Naive B cell (primary cell): ENCODE results near the gene IVNS1ABP. TPM values are rescaled to one million over a fixed set of nuclear protein-coding genes. Genes with fewer than 3 reads are reported as not detected.
"Not testable (repeated sequence)": the region's sequence is repeated elsewhere in the genome, so short reads cannot be mapped to it uniquely, and the experiment has no call there.

Source experiments
- ATAC-seq, 2 donors: fragments of 150-1000 bp; cut with Tn5 transposase; 2 replicates each; pipeline ENCODE4 v1.10.0; 2021; ENCODE audit warnings: low read depth in 2 of 2, mild to moderate bottlenecking in 2 of 2, moderate library complexity in 2 of 2
- DNase-seq: peaks from one replicate; pipeline ENCODE4 v3.0.0; 2022
- H3K27ac Mint-ChIP-seq, 6 donors: one replicate each; pipeline ENCODE4 v1.8.0; 2020 to 2022; ENCODE audit warnings: mild to moderate bottlenecking in 6 of 6, mixed read lengths in 6 of 6, moderate library complexity in 5 of 6, inconsistent platforms in 2 of 6
- H3K27me3 Mint-ChIP-seq, 3 donors: one replicate each; pipeline ENCODE4 v1.8.0; 2021 to 2022; ENCODE audit warnings: mixed read lengths in 3 of 3, mild to moderate bottlenecking in 1 of 3
- H3K36me3 Mint-ChIP-seq, 2 donors: one replicate each; pipeline ENCODE4 v1.8.0; 2020 to 2022; ENCODE audit warnings: mixed read lengths in 2 of 2, inconsistent platforms in 1 of 2, mild to moderate bottlenecking in 1 of 2
- H3K4me1 Mint-ChIP-seq, 3 donors: one replicate each; pipeline ENCODE4 v1.8.0; 2020 to 2022; ENCODE audit warnings: mixed read lengths in 3 of 3, inconsistent platforms in 1 of 3, mild to moderate bottlenecking in 1 of 3, moderate library complexity in 1 of 3
- H3K4me3 Mint-ChIP-seq, 8 donors: one replicate each; pipeline ENCODE4 v1.8.0; 2020 to 2022; ENCODE audit warnings: mild to moderate bottlenecking in 8 of 8, mixed read lengths in 8 of 8, moderate library complexity in 8 of 8, inconsistent platforms in 2 of 8
- H3K9me3 Mint-ChIP-seq, 7 donors: one replicate each; pipeline ENCODE4 v1.8.0; 2020 to 2022; ENCODE audit warnings: mixed read lengths in 7 of 7, mild to moderate bottlenecking in 5 of 7, inconsistent platforms in 2 of 7, moderate library complexity in 1 of 7
- polyA plus RNA-seq, 6 donors: library from polyadenylated mRNA; unstranded; fragments of 300-500 nt; fragmentation: Illumina TruSeq; gene quantifications; one replicate each; pipeline ENCODE4 v1.2.3, GENCODE V29; 2021; ENCODE audit warnings: low read depth in 6 of 6

The IVNS1ABP gene
- polyA plus RNA-seq, 6 donors from 2014 or later = 20.3 to 40.9 (median 31.0) TPM

GRCh38 chr1:185321653-185322221 lies 4.7 kb upstream of the IVNS1ABP start:
- not testable (repeated sequence) for H3K9me3 Mint-ChIP-seq, ATAC-seq, DNase-seq, H3K36me3 Mint-ChIP-seq, H3K27ac Mint-ChIP-seq, H3K27me3 Mint-ChIP-seq
- peak overlapping the region in 1 of 8 donors; percentile 58 for H3K4me3 Mint-ChIP-seq
- peaks cover 9 to 11% (median 10%) of the 10 kb centered on the region in 3 donors for H3K4me1 Mint-ChIP-seq

- H3K36me3 Mint-ChIP-seq, H3K9me3 Mint-ChIP-seq, H3K27ac Mint-ChIP-seq, DNase-seq, H3K27me3 Mint-ChIP-seq, ATAC-seq: not testable (repeated sequence)
- peak overlapping the region in 1 of 8 donors; percentile 58 for H3K4me3 Mint-ChIP-seq
- peaks cover 10 to 13% (median 11%) of the 10 kb centered on the region in 3 donors for H3K4me1 Mint-ChIP-seq
These were observed 4.1 kb upstream of the IVNS1ABP start for GRCh38 chr1:185321104-185321503.

GRCh38 chr1:185319139-185319475 lies 2.1 kb upstream of the IVNS1ABP start:
- Mint-ChIP-seq H3K9me3 (peaks cover 0 to 3% (median 0%) of the 10 kb centered on the region in 7 donors), H3K36me3 (no peaks in the 10 kb centered on the region), H3K27ac (peak overlapping the region in 1 of 6 donors; percentile 97), H3K4me1 (peaks cover 23 to 33% (median 29%) of the 10 kb centered on the region in 3 donors), H3K4me3 (peak overlapping the region in 2 of 8 donors; percentile 5 to 68), H3K27me3 (no peaks in the 10 kb centered on the region)
- no peak for DNase-seq
- ATAC-seq = no peak

DNA sequence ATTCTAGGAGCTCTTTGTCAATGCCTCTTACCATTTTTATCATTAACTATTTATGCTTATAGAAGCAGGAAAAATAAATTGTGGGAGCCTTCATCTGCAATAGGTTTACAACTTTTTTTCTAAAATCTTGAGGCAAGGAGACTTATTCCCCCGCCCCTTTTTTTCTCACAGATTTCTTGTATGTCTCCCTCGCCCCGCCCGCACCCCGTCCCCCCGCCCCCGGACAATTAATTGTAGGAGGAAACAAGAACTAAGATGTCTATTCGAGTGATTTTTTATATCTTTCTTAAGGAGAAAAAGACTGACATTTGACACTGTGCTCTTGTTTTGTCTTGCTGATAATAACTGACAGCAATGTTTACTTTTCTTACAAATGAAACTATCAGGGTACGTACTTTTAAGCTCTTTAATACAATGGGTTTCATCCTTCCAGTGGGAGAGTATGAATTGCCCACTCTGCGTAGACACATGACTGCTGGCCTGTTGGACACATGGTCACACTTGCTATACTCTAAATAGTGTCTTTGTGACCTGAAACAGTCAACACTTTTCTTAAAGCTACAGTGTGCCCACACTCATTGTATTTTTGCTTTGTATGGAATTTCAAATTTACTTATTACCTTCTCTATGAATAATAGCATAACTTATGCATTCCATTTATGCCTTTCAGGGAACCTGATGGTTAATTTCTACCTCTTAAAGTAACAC lies 1.5 kb upstream of the IVNS1ABP start:
- ATAC-seq = no peak
- DNase-seq = no peak
- Mint-ChIP-seq H3K4me1 (peaks cover 29 to 38% (median 32%) of the 10 kb centered on the region in 3 donors), H3K9me3 (peaks cover 0 to 3% (median 0%) of the 10 kb centered on the region in 7 donors), H3K27me3 (no peaks in the 10 kb centered on the region), H3K27ac (peak overlapping the region; percentile 97 to 99 (median 99)), H3K4me3 (peak overlapping the region; percentile 86 to 100 (median 94)), H3K36me3 (no peaks in the 10 kb centered on the region)

GRCh38 chr1:185317886-185318310 lies 855 bp upstream of the IVNS1ABP start:
- H3K27ac Mint-ChIP-seq = peak overlapping the region; percentile 97 to 99 (median 99)
- H3K9me3 Mint-ChIP-seq = peaks cover 0 to 3% (median 0%) of the 10 kb centered on the region in 7 donors
- H3K4me3 Mint-ChIP-seq = peak overlapping the region; percentile 86 to 100 (median 94)
- peaks cover 36 to 45% (median 38%) of the 10 kb centered on the region in 3 donors for H3K4me1 Mint-ChIP-seq
- no peaks in the 10 kb centered on the region for H3K27me3 Mint-ChIP-seq
- ATAC-seq = peak; percentile 30 to 38
- DNase-seq = peak; percentile 73
- H3K36me3 Mint-ChIP-seq = no peaks in the 10 kb centered on the region

DNA sequence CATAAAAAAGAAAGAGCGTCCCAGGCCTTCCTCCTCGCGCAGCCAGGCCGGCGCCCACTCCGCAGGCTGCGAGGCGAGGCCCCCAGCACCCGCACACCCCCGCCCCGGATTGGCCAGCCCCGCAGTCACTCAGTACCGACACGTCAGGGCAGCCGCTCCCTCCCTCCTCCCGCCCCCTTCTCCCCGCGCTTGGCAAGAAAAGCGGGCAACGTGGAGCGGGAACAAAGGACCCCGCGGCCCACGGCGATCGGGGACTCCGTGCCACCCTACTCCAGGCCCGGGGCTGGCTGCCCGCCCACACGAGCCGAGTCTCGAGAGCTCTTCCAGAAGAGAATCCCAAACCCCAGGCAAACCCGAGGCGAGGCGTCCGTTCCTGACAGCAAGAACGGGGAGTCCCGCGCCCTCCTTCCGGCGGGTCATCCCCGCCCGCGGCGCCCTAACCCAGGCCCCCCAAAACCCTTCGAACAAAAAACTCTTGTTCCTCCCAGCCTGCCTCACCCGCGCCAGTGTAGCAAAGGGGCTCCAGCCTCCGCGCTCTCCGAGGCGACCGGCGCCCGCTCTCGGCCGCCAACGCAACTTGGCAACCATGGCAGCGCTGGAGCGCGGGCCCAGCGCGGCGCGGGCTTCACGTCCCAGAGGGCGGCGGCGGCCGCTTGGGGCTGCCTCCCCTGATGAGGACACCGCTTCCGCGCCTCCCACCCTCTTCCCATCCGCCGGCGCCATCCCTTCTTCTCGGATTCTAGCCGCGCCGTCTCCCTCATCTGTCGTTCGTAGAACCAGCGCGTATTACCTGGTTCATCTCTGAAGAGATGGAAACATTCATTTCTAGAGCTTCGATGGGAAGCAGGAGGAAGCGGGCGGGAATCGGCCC lies 645 bp downstream of the IVNS1ABP start:
- Mint-ChIP-seq H3K27ac (peak overlapping the region; percentile 97 to 99 (median 99)), H3K36me3 (no peaks in the 10 kb centered on the region), H3K9me3 (peaks cover 0 to 3% (median 0%) of the 10 kb centered on the region in 7 donors), H3K27me3 (no peaks in the 10 kb centered on the region), H3K4me3 (peak overlapping the region; percentile 86 to 100 (median 94)), H3K4me1 (peaks cover 49 to 55% (median 51%) of the 10 kb centered on the region in 3 donors)
- ATAC-seq (peak; percentile 35 to 38), DNase-seq (peak; percentile 82)

DNA sequence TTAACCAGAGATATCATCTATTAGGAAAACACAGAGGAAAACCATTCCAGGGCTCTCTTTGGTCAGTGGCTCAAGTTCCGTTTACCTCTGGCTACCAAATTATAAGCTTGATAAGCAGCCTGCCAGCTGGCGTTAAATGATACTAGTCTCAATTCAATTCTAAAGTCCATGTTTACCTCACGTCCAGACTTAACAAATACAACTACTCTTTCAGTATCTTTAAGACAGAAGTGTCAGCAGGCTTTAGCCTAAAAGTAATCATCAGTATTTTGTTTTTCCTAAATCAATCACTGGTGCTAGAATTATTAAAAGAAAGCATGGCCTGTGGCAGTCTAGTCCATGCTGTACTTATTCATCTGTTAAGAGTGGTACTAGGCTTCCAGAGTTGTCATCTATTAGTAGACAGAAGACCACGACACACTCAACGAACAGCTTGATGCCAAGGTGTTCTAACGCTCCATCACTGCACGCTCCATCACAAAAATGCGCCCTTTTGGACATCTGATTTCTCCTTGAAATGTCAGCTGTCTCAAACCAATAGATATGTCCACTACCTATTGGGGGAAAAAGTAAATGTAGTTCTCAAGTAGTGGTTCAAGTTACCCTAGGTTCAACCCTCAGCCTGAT lies 1.5 kb downstream of the IVNS1ABP start:
- H3K27ac Mint-ChIP-seq = peak overlapping the region; percentile 83 to 99 (median 98)
- no peak for DNase-seq
- H3K9me3 Mint-ChIP-seq = peaks cover 0 to 2% (median 0%) of the 10 kb centered on the region in 7 donors
- peak overlapping the region; percentile 86 to 100 (median 94) for H3K4me3 Mint-ChIP-seq
- no peaks in the 10 kb centered on the region for H3K27me3 Mint-ChIP-seq
- H3K36me3 Mint-ChIP-seq = no peaks in the 10 kb centered on the region
- no peak for ATAC-seq
- peaks cover 49 to 55% (median 51%) of the 10 kb centered on the region in 3 donors for H3K4me1 Mint-ChIP-seq

GRCh38 chr1:185314411-185314810 lies 2.6 kb downstream of the IVNS1ABP start:
- Mint-ChIP-seq H3K4me1 (peaks cover 49 to 55% (median 51%) of the 10 kb centered on the region in 3 donors), H3K27me3 (no peaks in the 10 kb centered on the region), H3K4me3 (peak overlapping the region in 6 of 8 donors; percentile 13 to 92 (median 62)), H3K27ac (peak overlapping the region in 1 of 6 donors; percentile 21), H3K36me3 (no peaks in the 10 kb centered on the region), H3K9me3 (peaks cover 0 to 2% (median 0%) of the 10 kb centered on the region in 7 donors)
- ATAC-seq = no peak
- DNase-seq = no peak

DNA sequence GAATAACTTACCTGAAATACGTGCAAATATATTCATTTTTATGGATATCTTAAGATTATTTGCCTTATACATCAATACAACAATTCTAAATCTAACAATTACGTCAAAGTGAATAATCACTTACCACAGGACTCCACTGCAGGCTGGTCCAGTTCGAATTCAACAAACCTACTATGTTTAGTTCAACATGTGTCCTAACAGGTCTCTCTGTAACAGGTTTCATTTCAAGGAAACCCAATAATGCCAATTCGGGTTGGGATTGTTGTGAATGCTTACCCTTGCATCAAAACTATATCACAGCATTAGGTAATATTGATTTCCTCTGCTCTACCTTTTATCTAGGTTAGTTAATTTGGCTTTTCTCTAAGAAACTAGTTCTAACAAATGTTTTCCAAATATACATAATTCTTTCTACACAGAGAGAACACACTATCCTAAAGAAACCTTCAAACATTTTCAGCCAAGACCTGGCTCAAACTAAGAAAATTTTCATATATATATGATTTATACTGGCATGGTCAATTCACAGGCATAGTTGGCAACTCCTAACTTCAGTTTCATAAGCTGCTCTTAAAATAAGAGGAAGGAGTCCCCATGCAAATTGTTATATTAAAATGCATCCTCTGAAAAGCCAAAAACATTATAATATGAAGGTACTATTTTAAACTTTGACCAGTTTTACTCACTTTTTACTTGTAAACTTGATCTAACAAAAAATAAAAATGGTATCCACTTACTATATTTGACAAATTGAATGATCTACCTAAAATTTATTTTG lies 4.5 kb downstream of the IVNS1ABP start:
- Mint-ChIP-seq H3K4me1 (peaks cover 41 to 48% (median 43%) of the 10 kb centered on the region in 3 donors), H3K27ac (peak overlapping the region in 1 of 6 donors; percentile 76)

DNA sequence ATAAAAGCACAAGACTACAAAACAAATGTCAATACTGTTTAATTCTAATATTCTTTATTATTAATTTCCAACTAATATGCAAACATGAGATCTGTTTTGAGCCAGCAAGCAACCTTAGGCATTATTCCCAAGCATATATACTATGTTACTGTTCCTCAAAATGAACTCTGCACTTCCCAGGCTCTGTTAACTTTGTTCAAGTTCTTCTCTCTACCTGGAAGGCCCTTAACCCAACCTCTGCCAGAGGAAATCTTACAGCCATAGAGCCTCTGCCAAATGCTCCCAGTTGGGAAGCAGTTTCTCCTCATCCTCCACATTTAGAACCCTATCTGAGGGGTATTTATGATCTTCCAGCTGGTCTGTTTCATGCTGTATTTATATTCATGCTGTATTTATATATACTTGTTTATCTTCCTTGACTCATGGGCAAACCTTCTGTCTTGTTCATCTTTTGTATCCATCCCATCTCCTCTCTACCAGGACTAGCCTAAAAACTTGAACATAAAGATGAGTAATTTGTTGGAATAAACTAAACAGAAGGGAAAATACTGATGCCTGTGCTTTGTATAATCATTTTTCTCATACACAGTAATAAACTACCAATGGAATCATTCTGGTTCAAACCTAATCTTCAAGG lies 5.3 kb downstream of the IVNS1ABP start:
- ATAC-seq = no peak
- Mint-ChIP-seq H3K4me1 (peaks cover 41 to 46% (median 42%) of the 10 kb centered on the region in 3 donors), H3K27ac (peak overlapping the region in 3 of 6 donors; percentile 12 to 76 (median 42)), H3K27me3 (no peaks in the 10 kb centered on the region), H3K36me3 (peaks cover 5 to 14% of the 10 kb centered on the region in 2 donors), H3K4me3 (peak overlapping the region in 3 of 8 donors; percentile 16 to 30 (median 21)), H3K9me3 (no peaks in the 10 kb centered on the region)
- no peak for DNase-seq

More for the DNA sequence above, 4.5 kb downstream of the IVNS1ABP start:
- no peaks in the 10 kb centered on the region for H3K9me3 Mint-ChIP-seq
- H3K36me3 Mint-ChIP-seq = peaks cover 5 to 6% of the 10 kb centered on the region in 2 donors
- peak overlapping the region in 4 of 8 donors; percentile 28 to 88 (median 50) for H3K4me3 Mint-ChIP-seq
- no peak for ATAC-seq
- DNase-seq = no peak
- H3K27me3 Mint-ChIP-seq = no peaks in the 10 kb centered on the region

DNA sequence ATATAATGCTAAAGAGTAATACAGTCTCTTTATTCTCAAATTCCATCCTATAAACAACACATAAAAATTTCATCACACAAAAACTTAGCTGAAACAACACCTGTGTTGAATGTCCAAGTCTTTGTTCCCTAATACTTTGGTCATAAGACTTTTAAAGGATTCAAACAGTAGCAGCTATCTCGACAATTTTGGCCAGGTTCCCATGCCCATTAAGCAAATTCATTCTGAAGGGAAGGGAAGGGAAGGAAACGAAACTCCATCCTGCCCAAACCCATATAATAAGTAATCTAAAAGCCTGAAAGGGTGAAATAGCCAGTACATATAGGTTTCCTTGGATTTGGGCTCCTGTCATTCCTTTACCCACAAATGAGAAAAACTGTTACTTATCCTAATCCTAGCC lies 7.5 kb downstream of the IVNS1ABP start:
- ATAC-seq (no peak), DNase-seq (no peak)
- no peaks in the 10 kb centered on the region for H3K9me3 Mint-ChIP-seq
- peaks cover 27 to 33% (median 27%) of the 10 kb centered on the region in 3 donors for H3K4me1 Mint-ChIP-seq
- H3K36me3 Mint-ChIP-seq = peaks cover 18 to 27% of the 10 kb centered on the region in 2 donors
- no peak overlapping the region for H3K4me3 Mint-ChIP-seq
- no peak overlapping the region for H3K27ac Mint-ChIP-seq
- no peaks in the 10 kb centered on the region for H3K27me3 Mint-ChIP-seq

DNA sequence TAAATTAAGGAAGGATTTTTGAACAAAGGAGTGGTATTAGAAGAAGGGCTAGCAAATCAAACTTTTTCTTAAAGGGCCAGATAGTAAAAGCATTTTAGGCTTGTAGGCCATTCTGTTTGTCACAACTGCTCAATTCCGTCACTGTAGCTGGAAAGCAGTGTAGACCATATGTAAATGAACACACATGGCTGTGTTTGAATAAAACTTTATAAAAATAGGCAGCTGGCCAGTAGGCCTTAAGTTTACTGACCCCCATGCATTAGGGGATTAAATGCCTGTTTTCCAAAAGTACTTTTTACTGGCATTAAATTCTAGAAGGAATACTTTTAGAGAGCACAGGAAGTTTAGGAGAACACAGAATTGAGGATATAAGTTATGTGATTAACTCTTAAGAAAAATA lies 8.9 kb downstream of the IVNS1ABP start:
- Mint-ChIP-seq H3K4me3 (no peak overlapping the region), H3K27me3 (no peaks in the 10 kb centered on the region), H3K9me3 (no peaks in the 10 kb centered on the region), H3K27ac (peak overlapping the region in 1 of 6 donors; percentile 69), H3K4me1 (peaks cover 13 to 18% (median 16%) of the 10 kb centered on the region in 3 donors), H3K36me3 (peaks cover 25 to 38% of the 10 kb centered on the region in 2 donors)
- DNase-seq (no peak), ATAC-seq (no peak)
